HG02678 (cell line): ENCODE results near the gene XYLT2.
A peak's percentile ranks its signal among the peaks of the same experiment; 100 is the strongest.
"Not testable (repeated sequence)": the region's sequence is repeated elsewhere in the genome, so short reads cannot be mapped to it uniquely, and the experiment has no call there.

Source experiments
- ATAC-seq: cut with Tn5 transposase; IDR thresholded peaks from one replicate; pipeline ENCODE4 v1.9.1; 2021; ENCODE audit warnings: mild to moderate bottlenecking, moderate library complexity; ENCODE audit not compliant: unreplicated experiment

The XYLT2 gene

DNA sequence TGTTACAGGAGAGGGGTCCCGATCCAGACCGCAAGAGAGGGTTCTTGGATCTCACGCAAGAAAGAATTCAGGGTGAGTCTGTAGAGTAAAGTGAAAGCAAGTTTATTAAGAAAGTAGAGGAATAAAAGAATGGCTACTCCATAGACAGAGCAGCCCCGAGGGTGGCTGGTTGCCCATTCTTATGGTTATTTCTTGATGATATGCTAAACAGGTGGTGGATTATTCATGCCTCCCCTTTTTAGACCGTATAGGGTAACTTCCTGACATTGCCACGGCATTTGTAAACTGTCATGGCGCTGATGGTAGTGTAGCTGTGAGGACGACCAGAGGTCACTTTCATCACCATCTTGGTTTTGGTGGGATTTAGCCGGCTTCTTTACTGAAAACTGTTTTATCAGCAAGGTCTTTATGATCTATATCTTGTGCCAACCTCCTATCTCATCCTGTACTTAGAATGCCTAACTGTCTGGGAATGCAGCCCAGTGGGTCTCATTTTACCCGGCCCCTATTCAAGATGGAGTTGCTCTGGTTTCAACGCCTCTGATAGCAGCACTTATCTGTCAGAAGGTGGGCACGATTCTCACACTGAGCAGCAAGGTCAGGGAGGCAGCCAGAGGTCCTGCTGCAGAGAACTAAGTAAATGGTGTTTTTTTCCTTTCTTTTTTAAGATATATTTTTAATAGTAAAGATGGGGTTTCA, 26.5 kb upstream of the XYLT2 start:
- ATAC-seq = no peak

DNA sequence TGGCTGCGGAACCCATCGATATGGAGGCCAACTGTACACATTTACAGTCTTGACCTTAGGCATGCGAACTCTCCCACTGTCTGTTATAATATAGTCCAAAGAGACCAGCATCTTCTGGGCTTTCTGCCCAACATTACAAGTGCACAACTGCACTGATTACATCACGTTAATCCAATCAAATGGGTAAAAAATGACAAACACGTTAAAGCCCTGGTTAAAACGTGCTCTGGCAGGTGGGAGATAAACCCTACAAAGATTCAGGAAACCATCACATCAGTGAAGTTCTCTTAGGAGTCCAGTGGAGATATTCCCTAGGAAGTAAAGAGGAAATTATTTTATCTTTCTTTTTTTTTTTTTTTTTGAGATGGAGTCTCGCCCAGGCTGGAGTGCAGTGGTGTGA, 23.7 kb upstream of the XYLT2 start:
- ATAC-seq = no peak

GRCh38 chr17:50323060-50323459, 22.9 kb upstream of the XYLT2 start:
- ATAC-seq = no peak

GRCh38 chr17:50325906-50326305, 20.0 kb upstream of the XYLT2 start:
- no peak for ATAC-seq

- ATAC-seq = peak; percentile 48
Measured at GRCh38 chr17:50326831-50327364, 19.0 kb upstream of the XYLT2 start.

DNA sequence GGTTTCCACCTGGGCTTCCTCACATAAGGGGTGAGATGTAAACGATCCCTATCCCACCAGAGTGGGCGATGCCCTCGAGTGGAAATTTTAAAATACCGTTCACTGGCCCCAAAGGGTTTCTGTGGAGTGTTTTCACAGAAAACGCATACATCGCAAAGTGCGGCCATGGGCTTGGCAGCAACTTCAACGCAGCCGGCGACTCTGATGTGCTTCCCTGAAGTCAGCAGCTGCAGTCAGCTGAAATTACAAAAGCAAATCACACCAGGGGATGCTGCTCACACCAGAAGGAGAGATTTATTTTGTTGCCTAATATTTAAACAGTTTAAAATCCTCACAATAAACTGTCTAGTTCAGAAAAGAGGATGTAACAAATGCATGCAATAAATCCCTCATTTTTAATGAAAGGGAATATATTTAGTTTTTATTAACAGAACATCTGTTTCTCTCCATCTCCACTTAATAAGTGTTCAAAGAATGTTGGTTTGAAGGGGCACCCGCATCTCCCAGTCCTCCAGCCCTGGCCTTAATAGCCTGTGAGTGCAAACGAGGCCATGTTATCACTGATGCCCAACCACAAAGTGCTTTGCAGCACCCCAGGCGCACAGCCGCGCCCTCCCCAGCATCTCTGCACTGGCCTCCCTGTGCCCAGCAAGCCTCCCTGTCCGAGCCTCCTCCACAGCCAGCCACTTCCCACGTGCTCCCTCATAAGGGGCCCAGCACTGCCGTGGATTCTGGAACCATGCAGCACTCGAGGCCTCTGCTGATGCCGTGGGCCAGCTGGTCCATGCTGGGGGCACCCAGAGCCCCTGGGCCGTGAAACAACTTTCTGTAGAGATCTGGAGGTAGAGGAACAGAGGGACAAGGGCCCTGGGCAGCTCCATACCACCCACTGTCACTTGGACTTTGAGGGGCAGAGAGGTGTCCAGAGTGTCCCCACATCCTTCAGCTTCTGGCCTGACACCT, 17.3 kb upstream of the XYLT2 start:
- ATAC-seq = no peak

- no peak for ATAC-seq
Measured at GRCh38 chr17:50329716-50330115, 16.2 kb upstream of the XYLT2 start.

- ATAC-seq = no peak
Measured at GRCh38 chr17:50330151-50330775, 15.7 kb upstream of the XYLT2 start.

DNA sequence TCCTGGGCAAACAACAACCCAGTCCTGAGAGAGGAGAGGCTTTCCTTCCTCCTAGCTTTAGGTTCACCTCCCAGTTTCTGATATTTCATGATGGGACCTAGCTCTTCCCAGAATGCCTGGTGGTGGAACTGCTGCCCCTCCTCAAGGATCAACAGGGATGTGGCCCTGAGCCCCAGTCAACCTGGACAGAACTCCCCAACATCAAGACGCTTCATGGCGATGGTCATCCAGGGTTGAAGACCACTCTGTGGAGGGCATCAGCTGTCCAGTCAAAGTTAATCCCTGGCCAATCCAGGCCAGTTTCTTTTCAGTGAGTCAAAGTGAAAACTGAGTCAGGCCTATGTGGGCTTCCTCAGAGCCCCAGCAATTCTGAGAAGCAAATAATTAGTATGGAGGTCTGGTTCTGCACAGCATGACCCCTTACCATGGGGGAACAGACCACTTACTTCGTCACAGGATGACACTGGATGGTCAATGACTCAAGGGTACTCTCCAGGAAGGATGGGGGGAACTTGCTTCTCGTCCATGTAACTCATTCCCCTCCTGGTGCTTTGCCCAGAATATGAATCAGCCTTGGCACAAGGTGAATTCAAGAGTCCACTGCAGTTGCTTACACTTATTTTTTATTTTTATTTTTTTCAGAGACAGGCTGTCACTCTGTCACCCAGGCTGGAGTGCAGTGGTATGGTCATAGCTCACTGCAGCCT, 14.7 kb upstream of the XYLT2 start:
- no peak for ATAC-seq

- no peak for ATAC-seq
Measured at GRCh38 chr17:50332196-50332595, 13.7 kb upstream of the XYLT2 start.

DNA sequence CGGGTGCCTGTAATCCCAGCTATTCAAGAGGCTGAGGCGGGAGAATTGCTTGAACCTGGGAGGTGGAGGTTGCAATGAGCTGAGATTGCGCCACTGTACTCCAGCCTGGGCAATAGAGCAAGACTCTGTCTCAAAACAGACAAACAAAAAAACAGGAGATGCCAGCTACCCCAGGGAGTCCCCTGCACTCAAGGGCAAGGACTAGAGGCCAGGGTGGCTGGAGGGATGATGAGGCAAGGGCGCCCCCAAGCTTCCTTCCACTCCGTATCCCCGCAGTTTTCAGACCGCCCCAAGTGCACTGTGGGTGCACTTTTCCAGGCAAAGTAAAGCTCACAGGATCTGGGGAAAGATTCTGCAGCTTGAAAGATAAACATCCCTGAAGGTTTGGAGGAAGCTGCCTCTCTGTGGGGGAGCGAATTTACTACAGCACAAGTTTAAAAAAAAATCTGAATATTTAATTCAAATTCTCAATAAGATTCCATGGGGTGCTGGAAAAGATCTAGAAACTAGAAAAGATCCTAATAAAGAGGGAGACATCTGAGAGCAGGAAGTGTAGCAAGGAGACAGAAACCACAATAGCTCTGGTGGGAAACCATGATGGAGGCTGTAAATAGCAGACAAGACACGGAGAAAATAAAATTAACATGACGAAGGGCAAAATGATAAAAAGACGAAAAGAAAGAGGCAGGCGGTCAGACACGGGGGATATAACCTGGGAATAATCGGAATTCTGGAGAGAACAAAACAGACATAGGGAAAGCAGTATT, 12.5 kb upstream of the XYLT2 start:
- ATAC-seq = not testable (repeated sequence)

DNA sequence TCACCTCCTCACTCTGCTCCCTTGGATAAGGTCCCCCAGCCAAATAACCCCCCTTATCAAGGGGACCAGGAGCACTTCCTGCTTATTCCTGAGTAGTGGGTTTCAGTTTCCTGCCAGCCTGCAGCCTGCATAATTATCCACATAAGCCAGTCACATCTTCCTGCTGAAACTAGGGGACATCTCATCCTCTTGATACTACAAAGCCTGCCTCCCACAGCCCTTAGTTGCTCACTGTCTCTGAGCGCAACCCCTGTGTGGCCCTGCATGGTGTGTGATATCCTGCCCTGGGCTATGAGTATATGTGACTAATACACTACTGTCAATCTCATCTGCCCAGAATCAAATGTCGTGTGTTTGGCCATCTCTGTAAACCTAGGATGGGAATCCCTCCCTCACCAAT, 8.0 kb upstream of the XYLT2 start:
- no peak for ATAC-seq

DNA sequence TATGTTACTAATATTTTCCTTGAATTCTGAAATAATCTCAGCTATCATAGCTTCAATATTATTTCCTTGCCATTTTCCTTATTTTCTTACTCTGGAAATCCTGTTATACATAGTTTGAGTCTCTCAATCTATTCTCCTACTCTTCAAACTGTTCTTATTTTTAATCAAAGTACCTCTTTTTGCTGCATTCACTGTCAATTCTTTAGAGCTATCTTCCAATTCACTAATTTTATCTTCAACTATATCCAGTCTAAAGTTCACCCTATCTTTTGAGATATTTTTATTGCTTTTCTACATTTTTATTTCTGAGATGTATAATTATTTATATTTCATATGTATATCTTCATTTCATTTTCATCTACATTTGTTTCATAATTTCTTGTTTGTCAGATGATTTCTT, 7.3 kb upstream of the XYLT2 start:
- no peak for ATAC-seq

GRCh38 chr17:50339381-50339780, 6.5 kb upstream of the XYLT2 start:
- ATAC-seq = no peak

DNA sequence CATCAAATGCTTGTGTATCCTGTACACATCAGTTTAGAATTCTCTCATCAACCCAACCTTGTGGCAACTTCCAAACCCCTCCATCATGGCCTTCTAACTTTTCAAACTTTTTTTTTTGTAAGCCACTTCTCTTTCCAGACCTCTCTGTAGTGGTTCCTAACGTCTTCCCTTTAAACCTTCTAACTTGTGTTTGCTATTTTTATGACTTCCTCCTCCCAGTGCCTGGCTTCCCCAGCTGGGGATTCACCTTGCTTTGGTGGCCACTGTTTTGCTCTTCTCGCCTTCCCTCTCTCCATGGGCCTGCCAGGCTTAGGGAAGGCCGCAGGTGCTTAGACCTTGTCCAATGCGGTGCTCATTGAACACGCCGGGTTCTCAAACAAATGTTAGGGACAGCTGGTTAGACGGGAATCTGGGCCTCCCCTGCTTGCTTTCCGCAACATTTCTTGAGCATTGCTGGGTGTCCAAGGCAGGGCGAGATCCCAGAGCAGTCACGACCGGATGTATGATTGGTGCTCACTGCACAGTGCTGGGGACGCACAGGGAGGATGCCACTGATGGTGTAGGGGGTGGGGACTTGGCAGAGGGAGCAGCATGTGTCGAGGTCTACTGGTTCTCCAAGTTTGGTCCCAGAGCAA, 1.1 kb upstream of the XYLT2 start:
- no peak for ATAC-seq

GRCh38 chr17:50346313-50347116, 589 bp downstream of the XYLT2 start:
- peak; percentile 59 for ATAC-seq

GRCh38 chr17:50347117-50347893, 1.4 kb downstream of the XYLT2 start:
- ATAC-seq = no peak

- no peak for ATAC-seq
Measured at GRCh38 chr17:50347894-50348291, 2.0 kb downstream of the XYLT2 start.
